Measurements from ENCODE around the gene CSMD2.

Gene CSMD2

DNA sequence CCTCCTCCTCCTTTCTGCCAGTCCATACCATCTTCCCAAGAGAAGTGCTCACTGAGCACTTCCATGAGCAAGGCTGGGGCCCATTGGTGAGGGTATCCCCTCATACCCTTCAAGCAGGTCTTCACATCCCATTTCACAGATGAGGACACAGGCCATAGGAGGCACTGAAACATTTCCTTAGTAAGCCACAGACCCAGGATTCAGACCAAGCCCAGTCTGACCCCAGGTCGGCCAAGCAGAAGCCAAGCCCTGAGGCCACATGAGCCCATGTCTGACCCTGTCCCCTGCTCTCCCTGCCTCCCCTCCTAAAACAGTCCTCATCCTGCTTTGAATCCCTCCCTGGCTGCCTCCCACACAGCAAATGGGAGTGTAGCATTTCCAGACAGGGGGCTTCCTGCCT is 546.4 kb downstream of the CSMD2 start:
- DNase-seq = no peak

DNA sequence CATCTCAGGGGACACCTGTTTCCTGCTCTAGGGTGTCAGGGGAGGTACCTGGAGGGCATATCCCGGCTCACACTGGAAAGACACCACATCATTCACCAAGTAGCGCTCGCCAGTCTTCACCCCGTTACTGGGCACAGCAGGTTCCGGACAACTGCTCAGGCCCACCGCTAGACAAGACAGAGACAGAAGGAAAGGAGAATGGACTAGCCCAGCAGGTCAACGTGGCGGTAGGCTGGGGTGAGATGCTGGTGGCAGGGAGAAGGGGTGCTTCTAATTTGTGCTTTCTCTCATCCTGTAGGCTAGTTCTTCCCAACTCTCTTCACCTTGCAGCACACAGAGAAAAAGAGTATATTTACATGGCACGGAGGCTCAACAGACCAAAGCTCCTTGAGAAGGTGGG is 547.6 kb downstream of the CSMD2 start:
- DNase-seq = no peak

DNA sequence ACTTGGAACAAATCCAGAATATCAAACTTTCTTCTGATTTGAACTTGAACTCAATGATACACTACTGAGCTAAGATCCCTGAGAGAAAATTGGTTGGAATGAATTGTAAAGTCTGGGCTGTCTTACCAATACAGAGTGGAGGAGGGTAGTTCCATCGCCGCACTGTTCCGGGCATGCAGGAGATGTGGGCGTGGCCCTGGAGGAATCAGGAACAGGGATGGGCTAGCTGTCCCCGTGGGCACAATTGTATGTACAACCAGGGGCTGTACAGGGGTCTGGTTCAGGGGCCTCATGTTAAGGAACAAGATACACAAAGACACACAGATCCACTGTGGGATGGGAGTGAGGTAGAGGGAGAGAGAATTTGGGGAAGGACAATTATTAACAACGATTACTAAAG is 548.2 kb downstream of the CSMD2 start:
- DNase-seq = no peak

DNA sequence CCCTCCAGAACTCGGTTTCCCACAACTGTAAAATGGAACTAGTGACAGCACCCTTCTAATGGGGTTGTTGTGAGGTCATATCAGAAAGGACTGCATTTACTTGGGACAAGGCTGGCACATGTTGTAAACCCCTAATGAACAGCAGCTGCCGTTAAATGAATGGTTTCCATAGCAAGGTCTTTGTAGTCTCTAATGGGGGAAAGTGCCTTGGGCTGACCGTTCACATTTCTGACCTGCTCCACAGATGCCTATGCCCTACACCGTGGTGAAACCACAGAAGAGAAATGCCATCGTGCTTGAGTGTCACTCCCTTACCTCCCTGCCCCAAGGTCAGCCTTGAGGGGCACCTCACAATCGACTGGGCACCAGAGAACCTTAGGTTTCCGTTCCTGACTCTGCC is 549.5 kb downstream of the CSMD2 start:
- no peak for DNase-seq

DNA sequence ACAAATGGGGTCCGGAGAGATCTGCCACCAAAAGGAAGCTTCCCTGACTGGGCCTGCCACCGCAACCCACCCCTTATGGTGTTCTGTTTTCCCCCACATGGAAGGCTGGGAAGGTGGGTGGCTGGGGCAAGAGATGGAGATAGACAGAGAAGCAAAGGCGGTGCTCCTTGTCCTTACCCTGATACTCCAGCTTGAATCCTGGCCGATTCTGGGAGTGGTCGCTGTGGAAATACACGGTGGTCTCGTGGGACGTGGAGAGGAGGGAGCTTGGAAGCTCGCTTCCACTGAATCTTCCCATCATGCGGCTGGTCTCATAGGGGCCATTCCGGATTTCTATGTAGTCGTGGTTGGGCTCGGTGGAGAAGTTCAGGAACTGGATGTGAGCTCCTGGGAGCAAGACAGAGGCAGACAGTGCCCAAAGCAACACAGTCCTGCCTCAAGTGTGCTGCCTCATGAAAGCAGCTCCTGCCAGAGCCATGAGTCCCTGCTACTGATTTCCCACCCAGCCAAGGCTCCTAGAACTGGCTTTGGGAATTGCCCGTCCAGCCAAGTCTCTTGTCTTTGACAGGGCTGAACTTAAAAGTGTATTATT is 554.1 kb downstream of the CSMD2 start:
- DNase-seq = no peak

DNA sequence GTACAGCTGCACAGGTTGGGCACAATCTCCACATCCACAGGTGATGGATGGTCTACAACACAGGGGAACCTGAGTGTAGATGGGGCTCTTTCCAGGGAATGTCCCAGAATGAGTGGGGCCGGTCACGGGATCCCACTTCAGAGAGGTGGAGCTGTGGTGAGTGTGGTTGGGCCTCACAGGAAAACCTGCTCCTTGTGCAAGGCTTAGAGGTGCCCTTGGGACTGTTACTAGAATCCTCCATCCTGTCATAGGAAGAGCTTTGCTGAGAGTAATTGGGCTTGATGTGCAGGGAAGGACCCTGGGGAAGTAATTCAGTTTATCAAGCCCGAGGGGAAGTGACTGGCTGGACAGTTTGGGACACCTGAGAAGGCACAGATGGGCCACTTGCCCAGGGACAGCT is 554.6 kb downstream of the CSMD2 start:
- DNase-seq = no peak

DNA sequence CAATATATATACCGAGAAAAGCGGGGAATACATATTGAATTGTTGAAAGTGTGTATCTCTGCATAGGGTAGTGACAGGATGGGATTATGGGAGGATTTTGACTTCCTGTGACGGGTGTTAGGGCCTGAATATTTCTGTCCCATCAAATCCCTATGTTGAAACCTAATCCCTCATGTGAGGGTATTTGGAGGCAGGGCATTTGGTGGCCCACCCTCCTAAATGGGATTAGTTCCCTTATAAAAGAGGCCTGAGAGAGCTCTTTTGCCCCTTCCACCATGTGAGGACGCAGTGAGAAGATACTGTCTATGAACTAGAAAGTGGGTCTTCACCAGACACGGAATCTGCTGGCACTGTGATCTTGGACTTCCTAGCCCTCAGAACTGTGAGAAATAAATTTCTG is 555.3 kb downstream of the CSMD2 start:
- DNase-seq = no peak

DNA sequence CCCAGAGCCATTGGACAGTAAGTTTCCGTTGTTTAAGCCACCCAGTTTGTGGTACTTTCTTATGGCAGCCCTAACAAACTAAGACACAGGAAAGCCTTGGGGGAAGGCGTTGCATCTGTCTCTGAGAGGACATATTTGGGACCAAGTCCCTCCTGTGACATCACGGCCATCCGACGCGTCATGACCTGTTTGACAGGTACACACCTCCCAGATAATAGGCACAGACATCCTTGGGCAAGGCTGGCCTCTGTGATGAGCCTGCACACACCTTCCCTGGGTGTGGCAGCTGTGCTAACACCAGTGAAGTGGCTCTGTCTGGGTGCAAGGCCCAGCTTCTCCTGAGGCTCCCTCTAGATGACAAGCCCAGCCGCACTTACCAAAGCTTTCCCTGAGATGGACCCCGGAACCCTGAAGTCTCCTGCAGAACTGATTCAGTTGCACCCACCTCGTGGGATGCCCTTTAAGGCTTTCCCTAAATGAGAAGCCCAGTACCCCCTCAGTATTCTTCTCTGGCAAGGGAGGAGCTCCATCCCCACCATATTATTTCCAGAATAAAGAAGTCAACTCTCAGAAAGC is 556.1 kb downstream of the CSMD2 start:
- no peak for DNase-seq

DNA sequence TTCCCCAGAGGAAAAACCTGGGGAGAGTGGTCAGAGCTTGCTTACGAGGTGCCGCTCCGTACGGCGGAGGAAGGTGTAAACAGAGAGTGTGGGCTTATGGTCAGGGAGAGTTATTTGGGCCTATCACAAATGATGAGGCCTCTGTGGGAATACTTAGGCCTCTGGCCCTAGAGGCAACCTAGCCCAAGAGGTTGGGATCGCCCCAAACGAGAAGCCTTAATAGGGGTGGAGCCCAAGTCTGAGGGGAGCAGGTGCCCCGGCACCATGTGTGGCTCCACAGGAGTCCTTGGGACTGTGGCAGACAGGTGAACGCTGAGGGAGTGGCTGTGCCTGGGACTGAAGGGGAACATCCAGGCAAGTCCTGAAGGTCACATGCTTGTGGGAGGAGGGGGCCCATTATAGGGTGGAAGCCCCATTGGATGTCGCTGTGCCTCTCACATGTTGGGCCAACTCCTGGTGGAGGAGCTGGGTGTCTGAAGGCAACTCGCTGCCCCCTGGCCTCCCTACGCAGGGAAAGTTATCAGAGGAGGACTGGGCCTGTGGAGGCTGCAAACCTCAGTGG is 557.5 kb downstream of the CSMD2 start:
- no peak for DNase-seq

DNA sequence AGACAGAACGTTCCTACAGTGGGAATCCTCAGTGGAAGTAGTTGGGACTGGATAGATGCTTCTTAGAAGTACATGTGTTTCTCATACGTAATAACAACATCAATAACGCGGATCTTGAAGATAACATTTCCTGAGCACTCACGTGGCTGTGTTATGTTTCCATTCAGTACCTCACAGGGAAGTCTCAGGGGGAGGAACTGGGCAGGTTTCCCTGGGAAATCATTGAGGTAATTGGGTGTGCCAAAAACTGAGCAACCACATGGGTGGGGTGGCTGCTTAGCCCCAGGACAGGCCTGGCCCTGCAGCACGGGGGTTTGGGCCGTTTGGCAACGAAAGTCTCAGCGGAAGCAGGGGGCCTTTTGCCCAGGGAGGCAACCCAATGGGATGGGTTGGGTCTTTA is 558.8 kb downstream of the CSMD2 start:
- DNase-seq = no peak

DNA sequence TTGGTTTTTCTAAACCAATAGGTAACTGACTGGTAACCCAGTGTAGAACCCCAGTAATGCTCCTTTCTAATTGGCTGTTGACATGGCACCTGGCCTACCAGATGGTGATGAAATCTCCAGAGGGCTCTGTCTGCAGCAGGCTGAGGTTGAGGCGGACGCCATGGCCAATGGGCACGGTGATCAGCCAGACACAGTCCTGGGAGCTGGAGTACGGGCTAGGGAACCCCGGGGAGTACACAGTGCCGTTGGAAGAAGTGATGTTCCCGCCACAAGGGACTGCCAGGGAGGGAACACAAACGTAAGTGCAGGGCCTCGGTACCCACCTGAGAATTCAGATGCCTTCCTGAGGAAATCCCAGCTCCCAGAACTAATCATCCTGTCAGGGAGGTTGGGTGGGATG is 562.8 kb downstream of the CSMD2 start:
- DNase-seq = no peak

DNA sequence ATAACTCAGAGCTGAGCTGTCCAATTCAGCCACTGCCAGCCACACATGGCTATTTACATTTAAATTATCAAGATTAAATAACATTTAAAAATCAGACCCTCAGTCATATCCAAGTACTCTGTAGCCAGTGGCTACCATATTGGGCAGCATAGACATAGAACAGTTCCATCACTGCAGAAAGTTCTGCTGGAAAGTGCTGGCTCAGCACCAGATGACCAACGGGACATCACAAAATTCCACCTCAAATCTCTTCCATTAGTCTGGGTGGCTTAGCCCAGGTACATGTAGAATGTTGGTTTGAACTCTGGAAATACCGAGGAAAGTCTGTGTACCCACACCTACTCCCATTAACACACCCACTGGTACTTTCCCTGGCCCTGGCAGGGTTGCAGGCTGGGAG is 563.3 kb downstream of the CSMD2 start:
- no peak for DNase-seq

DNA sequence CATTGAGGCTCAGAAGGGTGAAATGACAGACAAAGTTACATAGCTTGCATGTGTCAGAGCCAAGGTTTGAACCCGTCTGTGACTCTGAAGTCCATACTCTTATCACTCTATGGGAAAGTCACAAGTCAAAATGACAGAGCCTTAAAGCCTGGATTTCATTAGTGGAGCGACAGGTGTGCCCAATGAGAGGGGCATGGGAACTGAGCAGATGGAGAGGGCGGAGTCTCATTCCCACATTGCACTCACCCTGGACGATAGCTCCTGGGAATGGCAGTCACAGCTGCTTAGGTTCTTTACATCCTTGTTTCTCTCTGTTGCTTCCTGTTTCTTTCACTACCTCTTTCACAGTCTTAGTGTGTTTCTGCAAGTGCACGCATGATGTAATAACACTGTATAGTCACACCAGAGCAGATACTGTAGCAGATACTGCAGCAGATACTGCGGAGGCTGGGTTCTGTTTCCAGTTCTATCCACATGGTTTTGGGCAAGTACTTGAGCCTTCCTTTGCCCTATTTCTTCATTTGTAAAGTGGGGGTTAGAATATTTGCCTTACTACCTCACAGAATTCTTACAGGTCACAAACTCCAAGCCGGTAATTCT is 565.4 kb downstream of the CSMD2 start:
- no peak for DNase-seq

DNA sequence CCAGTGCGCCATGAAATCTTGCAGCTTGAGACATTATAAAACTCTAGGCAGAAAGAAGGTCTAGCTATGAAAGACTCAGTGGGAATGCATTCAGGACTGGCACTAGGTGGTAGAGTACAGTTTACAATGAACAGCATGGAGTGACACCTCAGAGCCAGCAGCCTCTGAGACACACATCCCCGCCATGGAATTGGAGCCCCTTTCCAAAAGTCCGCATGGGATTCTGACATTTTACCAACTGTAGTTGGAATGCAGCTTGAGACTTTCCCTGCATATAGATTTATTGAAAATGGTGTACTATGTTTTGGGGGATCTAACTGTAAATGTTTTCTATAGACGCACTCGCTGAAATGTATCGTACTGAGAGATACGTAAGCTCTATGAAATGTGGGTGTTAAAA is 576.3 kb downstream of the CSMD2 start:
- no peak for DNase-seq

DNA sequence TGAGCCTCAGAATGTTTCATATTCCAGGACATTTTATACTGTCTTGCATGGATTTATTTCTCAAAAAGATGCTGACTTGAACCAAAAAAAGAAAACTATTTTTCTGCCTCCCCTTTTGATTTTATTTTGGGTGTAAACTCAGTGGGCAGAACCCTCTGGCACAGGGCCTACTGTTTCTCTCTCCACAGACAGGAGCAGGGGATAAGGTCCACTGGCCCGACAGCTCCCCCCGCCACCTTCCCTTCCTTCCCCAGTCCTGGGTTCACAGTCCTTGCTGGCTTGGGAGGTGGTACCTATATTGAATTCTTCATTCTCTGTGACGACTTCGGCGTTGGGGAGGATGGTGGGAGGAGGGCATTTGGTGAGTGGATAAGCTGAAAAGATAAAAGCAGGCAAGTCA is 578.2 kb downstream of the CSMD2 start:
- DNase-seq = no peak

DNA sequence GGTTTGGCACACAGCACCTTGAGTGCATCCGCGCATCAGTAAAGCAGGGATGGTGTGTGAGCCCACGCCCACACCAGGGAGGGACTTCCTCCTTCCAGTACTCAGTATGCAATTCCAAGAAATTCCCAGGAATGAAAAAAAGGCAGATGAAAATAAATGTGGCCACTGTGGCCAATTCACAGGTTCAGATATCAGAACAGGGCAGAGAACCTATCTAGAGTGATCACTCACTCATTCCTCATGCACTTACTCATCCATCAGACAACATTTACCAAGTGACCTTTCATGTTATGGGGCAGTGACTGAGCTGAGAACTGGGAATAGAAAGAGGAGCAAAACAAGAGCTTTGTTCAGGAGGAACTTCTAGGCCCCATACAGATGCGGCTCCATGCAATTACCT is 578.9 kb downstream of the CSMD2 start:
- DNase-seq = no peak

DNA sequence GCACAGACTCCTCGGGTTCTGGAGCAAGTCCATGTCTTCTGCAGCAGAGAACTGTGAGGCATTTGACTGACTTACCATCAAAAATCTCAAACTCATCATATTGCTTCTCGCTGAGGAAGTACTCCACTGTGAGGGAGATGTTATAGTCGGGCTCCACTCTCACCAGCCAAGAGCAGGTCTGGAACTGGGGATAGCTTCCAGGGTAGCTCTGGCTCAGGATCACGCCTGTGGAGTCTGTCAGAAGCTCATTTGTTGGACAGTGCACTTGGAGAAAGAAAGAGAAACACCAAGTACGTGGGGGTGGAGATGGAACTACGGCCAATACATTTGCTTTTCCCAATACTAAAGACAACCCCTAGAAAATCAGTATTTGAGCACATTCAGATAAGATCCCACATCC is 581.5 kb downstream of the CSMD2 start:
- no peak for DNase-seq

DNA sequence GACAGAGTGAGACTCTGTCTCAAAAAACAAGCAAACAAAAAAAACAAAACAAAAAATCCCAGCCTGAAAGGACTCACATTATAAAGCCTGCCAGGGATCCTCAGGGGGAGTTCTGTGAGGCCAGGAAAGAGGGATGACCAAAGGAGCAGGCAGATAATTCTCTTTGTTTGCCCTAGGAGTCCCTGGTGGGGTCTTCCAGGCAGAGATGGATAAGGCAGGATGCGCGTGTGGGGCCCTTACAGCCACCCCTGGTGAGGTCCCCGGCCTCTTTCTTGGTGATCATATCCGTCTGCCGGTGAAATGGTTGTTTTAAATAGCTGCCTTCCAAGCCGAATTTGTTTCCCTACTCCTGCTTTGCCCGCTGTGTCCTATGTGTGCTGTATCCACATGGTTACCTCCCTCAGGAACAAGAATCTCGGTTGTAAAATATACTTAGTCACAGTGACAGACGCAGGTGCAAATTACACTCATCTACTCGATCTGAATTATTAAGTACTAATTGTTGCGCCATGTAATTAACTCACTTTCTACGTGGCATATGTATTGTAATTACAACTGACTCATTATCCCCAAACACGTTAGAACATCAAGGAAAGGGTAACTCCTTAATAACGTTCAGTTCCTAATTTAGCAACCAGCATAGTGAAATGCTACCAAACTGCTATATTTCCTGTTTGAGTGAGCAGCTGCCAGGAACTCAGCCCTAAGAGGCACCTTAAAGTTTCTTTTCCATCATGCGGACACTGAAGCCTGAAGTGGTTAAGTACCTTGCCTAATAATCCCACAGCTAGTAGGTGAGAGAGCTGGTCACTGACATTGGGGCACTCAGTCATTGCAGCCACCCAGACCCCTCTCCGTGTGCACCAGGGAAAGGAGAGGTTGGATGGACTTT is 586.2 kb downstream of the CSMD2 start:
- DNase-seq = no peak

DNA sequence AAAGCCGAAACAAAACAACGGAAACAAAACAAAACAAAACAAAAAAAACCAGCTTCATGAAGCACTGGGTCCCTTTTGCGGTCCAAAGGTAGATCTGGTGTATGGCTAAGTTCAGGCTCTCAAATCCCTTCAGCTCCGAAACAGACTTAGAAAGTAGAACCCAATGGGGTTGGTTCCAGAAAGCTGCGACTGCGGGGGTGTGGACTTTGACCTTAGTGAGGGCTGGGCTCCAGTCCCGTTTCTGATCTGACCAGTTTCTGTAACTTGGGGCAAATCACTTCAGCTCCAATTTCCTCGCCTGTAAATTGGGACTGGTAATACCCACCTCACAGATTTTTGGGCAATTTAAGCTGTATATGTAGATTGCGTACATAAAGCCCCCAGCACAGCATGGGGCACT is 587.4 kb downstream of the CSMD2 start:
- DNase-seq = no peak

DNA sequence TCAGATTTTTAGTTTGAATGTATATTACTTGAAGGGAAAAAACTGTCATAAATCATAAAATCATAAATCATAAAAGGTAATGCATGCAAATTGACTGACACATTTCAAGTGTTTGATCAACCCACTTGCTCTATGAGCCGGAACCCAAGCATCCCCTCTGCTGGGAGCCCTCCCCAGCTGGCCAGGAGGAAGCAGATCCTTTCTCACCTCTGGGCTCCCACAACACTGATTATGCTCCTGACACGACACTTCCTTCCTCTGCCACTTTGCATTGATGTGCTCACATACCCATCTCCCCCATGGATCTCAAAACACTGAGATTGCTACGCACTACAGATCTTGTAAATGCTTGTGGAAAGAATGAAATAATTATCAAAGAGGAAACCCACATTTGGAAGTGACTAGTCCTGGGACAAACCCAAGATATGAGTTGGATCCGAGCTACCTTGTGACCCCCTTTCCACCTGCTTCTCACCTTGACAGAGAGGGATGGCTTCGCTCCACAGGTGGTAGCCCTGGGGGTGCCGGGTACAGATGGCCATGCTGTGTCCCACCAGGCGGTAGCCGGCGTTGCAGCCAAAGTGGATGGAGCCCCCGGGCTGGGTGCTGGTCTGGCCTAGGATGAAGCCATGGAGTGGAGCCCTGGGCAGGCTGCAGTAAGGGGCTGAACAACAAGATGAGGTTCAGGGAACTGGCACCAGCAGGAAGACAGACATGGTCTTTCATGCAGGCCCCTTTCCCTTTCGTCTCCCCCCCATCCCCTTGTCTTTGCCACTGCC is 588.0 kb downstream of the CSMD2 start:
- no peak for DNase-seq

DNA sequence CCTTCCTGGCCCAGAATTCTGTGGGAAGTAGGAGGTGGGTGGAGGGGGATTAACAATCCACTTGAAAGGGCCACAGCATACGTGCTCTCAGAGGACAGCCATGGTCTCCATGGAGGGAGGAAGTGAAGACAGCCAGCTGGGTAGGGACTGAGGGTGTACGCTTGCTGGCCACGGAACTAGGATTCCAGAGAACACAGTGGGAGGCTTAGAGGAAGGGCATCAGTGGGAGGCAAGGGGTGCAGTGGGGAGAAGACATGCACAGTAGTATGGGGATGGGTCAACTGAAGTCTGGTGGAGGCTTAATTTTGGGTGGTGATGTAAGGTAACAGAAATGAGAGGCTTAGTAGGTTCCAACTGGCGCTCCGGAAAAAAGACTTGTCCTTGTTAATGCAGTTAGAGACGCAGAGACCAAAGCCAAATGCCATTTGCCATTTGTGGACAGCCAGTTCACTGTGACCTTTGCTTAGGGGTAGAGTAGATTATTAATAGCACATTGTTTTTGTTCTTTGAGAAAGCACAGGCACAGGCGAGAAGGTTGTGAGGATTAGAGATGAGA is 589.6 kb downstream of the CSMD2 start:
- DNase-seq = no peak

DNA sequence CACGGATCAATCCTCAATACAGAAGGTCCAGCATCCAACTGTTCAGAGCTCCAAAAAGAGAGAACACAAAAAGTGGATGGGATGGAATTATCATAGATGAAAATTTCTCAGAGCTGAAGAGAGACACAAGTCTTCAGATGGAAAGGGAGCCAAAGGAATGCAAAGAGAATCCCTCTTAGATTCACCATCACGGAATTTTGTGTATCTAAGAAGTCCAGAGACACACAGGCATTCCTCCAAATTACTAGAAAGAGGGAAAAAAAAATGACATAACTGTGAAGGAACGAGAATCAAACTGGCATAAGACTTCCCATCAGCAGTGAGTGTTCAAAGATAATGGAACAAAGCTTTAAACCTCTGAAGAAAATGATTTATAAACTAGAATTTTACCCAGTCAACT is 591.4 kb downstream of the CSMD2 start:
- DNase-seq = no peak

DNA sequence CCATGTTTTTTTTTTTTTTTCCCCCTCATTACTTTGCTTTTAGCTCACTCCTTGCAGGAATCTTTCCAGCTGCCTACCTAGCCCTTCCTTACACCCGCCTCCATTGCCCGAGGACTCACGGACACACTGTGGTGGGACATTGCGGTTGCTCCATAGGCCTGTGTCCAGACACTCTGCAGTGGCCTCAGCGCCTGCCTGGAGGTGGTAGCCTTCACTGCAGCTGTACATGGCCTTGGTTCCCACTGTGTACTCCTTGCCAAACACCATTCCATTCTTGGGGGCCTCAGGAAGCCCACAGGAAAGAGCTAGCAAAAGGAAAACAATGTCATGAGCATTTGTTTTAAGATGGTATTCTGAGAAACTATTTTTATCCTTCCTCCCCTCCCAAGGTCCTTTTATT is 592.6 kb downstream of the CSMD2 start:
- DNase-seq = no peak

All from GF-D8 (cell line).